ENCODE data around the gene NRP2.

NRP2 gene

DNA sequence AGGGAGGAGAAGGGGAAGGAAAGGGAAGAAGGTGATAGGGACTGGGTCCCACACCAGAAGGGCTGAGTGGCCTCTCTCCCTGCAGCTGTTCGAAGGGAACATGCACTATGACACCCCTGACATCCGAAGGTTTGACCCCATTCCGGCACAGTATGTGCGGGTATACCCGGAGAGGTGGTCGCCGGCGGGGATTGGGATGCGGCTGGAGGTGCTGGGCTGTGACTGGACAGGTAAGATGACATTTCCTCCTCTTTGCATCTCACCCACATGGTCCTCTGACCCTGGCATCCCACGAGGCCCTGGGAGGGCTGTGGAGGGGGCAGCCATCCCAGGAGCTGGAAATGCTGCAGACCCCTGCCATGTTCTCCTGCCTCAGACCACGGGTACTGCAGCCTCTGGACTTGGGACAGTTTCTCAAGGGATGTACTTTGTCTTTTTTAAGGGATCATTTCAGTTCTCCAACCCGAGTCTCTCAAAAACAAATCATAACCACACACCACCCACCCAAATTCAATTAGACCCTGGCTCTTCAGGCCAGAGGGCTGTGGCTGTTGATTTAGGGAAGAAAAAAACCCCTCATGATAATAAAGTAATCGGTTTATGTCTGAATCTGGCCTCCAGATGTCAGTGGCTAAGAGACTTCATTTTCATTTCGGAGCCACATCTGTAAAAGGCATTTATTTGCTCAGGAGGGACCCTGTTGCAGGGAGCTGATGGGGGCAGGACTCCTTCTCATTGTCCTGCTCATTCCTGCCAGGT is 63.5 kb downstream of the NRP2 start:
- H3K4me3 ChIP-seq (ENCODE audit: low read depth, low read length), result no peak overlapping the region
- TF ChIP-seq CTCF (IDR thresholded peaks at IDR 0.05; ENCODE audit: low read depth, low read length, missing control alignments), result no peak
- no peak for DNase-seq (ENCODE audit: low read depth)

- no peak for TF ChIP-seq CTCF (IDR thresholded peaks at IDR 0.05; ENCODE audit: low read depth, low read length, missing control alignments)
- no peak overlapping the region for H3K4me3 ChIP-seq (ENCODE audit: low read depth, low read length)
- no peak for DNase-seq (ENCODE audit: low read depth)
These were observed 64.1 kb downstream of the NRP2 start for GRCh38 chr2:205746420-205746785.

GRCh38 chr2:205747829-205748386 is 65.6 kb downstream of the NRP2 start:
- H3K4me3 ChIP-seq (ENCODE audit: low read depth, low read length), result no peak overlapping the region
- no peak for TF ChIP-seq CTCF (IDR thresholded peaks at IDR 0.05; ENCODE audit: low read depth, low read length, missing control alignments)
- DNase-seq (ENCODE audit: low read depth), result no peak

DNA sequence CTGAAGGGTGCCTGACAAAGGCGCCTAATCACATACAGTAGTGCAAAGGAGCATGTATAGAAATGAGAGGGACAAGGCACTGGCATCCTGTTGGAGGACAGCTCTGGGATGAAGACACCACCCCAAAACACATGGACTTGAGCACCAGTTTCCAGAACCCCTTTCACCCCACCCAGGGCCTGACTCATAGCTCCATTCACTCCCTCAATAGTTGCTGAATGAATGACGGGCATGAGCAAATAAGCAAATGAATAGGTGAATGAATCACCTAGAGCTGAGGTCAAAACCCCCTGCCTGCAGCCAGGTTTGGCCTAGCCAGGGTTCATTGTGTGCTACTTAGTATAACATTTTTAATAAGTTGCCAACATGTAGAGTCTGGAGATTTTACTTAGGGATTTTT is 66.3 kb downstream of the NRP2 start:
- H3K4me3 ChIP-seq (ENCODE audit: low read depth, low read length), result no peak overlapping the region
- DNase-seq (ENCODE audit: low read depth), result no peak
- TF ChIP-seq CTCF (IDR thresholded peaks at IDR 0.05; ENCODE audit: low read depth, low read length, missing control alignments), result no peak

GRCh38 chr2:205749078-205749477 is 66.8 kb downstream of the NRP2 start:
- no peak for DNase-seq (ENCODE audit: low read depth)
- no peak for TF ChIP-seq CTCF (IDR thresholded peaks at IDR 0.05; ENCODE audit: low read depth, low read length, missing control alignments)
- no peak overlapping the region for H3K4me3 ChIP-seq (ENCODE audit: low read depth, low read length)

GRCh38 chr2:205750797-205751196 is 68.5 kb downstream of the NRP2 start:
- TF ChIP-seq CTCF (IDR thresholded peaks at IDR 0.05; ENCODE audit: low read depth, low read length, missing control alignments), result no peak
- DNase-seq (ENCODE audit: low read depth), result no peak
- no peak overlapping the region for H3K4me3 ChIP-seq (ENCODE audit: low read depth, low read length)

- H3K4me3 ChIP-seq (ENCODE audit: low read depth, low read length), result no peak overlapping the region
- no peak for DNase-seq (ENCODE audit: low read depth)
- no peak for TF ChIP-seq CTCF (IDR thresholded peaks at IDR 0.05; ENCODE audit: low read depth, low read length, missing control alignments)
These were observed 69.3 kb downstream of the NRP2 start for GRCh38 chr2:205751569-205752031.

All from GM12864 (cell line).